Mesothelial cell of epicardium (in vitro differentiated cells): ENCODE measurements around the gene BMPR2. TPM values are rescaled to one million over a fixed set of nuclear protein-coding genes. Genes with fewer than 3 reads are reported as not detected.
"Not testable (repeated sequence)": the region's sequence is repeated elsewhere in the genome, so short reads cannot be mapped to it uniquely, and the experiment has no call there.

ENCODE experiments used
- DNase-seq, 2 experiments: peaks; one replicate each; pipeline ENCODE4 v3.0.0; 2021; ENCODE audit warnings: low spot score in 2 of 2; ENCODE audit not compliant: unreplicated experiment in 2 of 2
- H3K27ac Mint-ChIP-seq: 2 replicates; pipeline ENCODE4 v1.8.0; 2021; ENCODE audit warnings: mixed read lengths
- H3K27me3 Mint-ChIP-seq: 2 replicates; pipeline ENCODE4 v1.8.0; 2021; ENCODE audit warnings: low read depth, mixed read lengths
- H3K36me3 Mint-ChIP-seq: 2 replicates; pipeline ENCODE4 v1.8.0; 2021; ENCODE audit warnings: mixed read lengths
- H3K4me1 Mint-ChIP-seq: 2 replicates; pipeline ENCODE4 v1.8.0; 2021; ENCODE audit warnings: mixed read lengths
- H3K4me3 Mint-ChIP-seq: 2 replicates; pipeline ENCODE4 v1.8.0; 2021; ENCODE audit warnings: mild to moderate bottlenecking, moderate library complexity, mixed read lengths
- H3K9me3 Mint-ChIP-seq: 2 replicates; pipeline ENCODE4 v1.8.0; 2021; ENCODE audit warnings: mixed read lengths
- CTCF ChIP-seq: fragments of 200-600 bp; sonication (generic); IDR thresholded peaks from one replicate; pipeline ENCODE4 v1.5.0; 2021; ENCODE audit warnings: antibody characterized with exemption; ENCODE audit not compliant: unreplicated experiment
- total RNA-seq: library from RNA; stranded (reverse); gene quantifications from 3 replicates; pipeline ENCODE4 v1.2.1, GENCODE V29; 2021

BMPR2 gene
- total RNA-seq, 1 donor from 2014 or later: 81.4 TPM

GRCh38 chr2:202376460-202377206, 506 bp downstream of the BMPR2 start:
- Mint-ChIP-seq H3K27me3 (no peaks in the 10 kb centered on the region), H3K4me1 (peaks cover 40% of the 10 kb centered on the region), H3K4me3 (peak overlapping the region; percentile 100), H3K9me3 (no peaks in the 10 kb centered on the region), H3K36me3 (peaks cover 5% of the 10 kb centered on the region), H3K27ac (peak overlapping the region; percentile 99)
- TF ChIP-seq CTCF: no peak
- DNase-seq: peak; percentile 30 to 69

GRCh38 chr2:202377207-202377761, 1.2 kb downstream of the BMPR2 start:
- Mint-ChIP-seq H3K27ac (peak overlapping the region; percentile 99), H3K4me3 (peak overlapping the region; percentile 100), H3K9me3 (no peaks in the 10 kb centered on the region), H3K27me3 (no peaks in the 10 kb centered on the region), H3K36me3 (peaks cover 6% of the 10 kb centered on the region), H3K4me1 (peaks cover 41% of the 10 kb centered on the region)
- peak in 1 of 2 experiments; percentile 39 for DNase-seq
- TF ChIP-seq CTCF: no peak

- no peak for DNase-seq
- TF ChIP-seq CTCF: no peak
- Mint-ChIP-seq H3K4me3 (peak overlapping the region; percentile 100), H3K27ac (peak overlapping the region; percentile 85), H3K4me1 (peaks cover 41% of the 10 kb centered on the region), H3K36me3 (peaks cover 6% of the 10 kb centered on the region), H3K9me3 (no peaks in the 10 kb centered on the region), H3K27me3 (no peaks in the 10 kb centered on the region)
These were observed 1.9 kb downstream of the BMPR2 start for GRCh38 chr2:202378001-202378400.

GRCh38 chr2:202378662-202379358, 2.7 kb downstream of the BMPR2 start:
- no peaks in the 10 kb centered on the region for H3K9me3 Mint-ChIP-seq
- peaks cover 36% of the 10 kb centered on the region for H3K4me1 Mint-ChIP-seq
- peaks cover 6% of the 10 kb centered on the region for H3K36me3 Mint-ChIP-seq
- no peak for TF ChIP-seq CTCF
- H3K27ac Mint-ChIP-seq: peak overlapping the region; percentile 83
- no peaks in the 10 kb centered on the region for H3K27me3 Mint-ChIP-seq
- no peak for DNase-seq
- H3K4me3 Mint-ChIP-seq: peak overlapping the region; percentile 100

GRCh38 chr2:202382684-202383083, 6.6 kb downstream of the BMPR2 start:
- TF ChIP-seq CTCF: no peak
- H3K27ac Mint-ChIP-seq: no peak overlapping the region
- no peak for DNase-seq
- H3K36me3 Mint-ChIP-seq: peaks cover 19% of the 10 kb centered on the region
- no peak overlapping the region for H3K4me3 Mint-ChIP-seq
- peaks cover 43% of the 10 kb centered on the region for H3K4me1 Mint-ChIP-seq
- no peaks in the 10 kb centered on the region for H3K27me3 Mint-ChIP-seq
- H3K9me3 Mint-ChIP-seq: no peaks in the 10 kb centered on the region

- not testable (repeated sequence) for H3K9me3 Mint-ChIP-seq, H3K4me3 Mint-ChIP-seq, DNase-seq, H3K27me3 Mint-ChIP-seq
- peak overlapping the region; percentile 32 for H3K27ac Mint-ChIP-seq
- peaks cover 14% of the 10 kb centered on the region for H3K36me3 Mint-ChIP-seq
- peaks cover 19% of the 10 kb centered on the region for H3K4me1 Mint-ChIP-seq
These were observed 10.4 kb downstream of the BMPR2 start for GRCh38 chr2:202386495-202386894.
